M059J (cell line): ENCODE data around the gene EIF3K. TPM values are rescaled to one million over a fixed set of nuclear protein-coding genes. Genes with fewer than 3 reads are reported as not detected.
"Not testable (repeated sequence)": the region's sequence is repeated elsewhere in the genome, so short reads cannot be mapped to it uniquely, and the experiment has no call there.

ENCODE experiments used
- DNase-seq: peaks from one replicate; pipeline ENCODE4 v3.0.0-alpha.2; 2012; ENCODE audit warnings: low read depth
- total RNA-seq: library from RNA; depleted of rRNA; stranded (reverse); fragments of >200 nt; shearing (Covaris generic); gene quantifications from 2 replicates; pipeline ENCODE4 v1.2.3, GENCODE V29; 2014; rRNA removed

The EIF3K gene, protein sequence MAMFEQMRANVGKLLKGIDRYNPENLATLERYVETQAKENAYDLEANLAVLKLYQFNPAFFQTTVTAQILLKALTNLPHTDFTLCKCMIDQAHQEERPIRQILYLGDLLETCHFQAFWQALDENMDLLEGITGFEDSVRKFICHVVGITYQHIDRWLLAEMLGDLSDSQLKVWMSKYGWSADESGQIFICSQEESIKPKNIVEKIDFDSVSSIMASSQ
- total RNA-seq: 615 and 648 TPM in 2 replicates

- peak; percentile 98 for DNase-seq
Measured at GRCh38 chr19:38618590-38619360, at the start of gene EIF3K. TSS of gene EIF3K (plus strand) at chr19:38619188. CDS start at chr19:38619269, 81 bp downstream.

- no peak for DNase-seq
Measured at GRCh38 chr19:38569368-38569983, 49.5 kb upstream of the EIF3K start.

DNA sequence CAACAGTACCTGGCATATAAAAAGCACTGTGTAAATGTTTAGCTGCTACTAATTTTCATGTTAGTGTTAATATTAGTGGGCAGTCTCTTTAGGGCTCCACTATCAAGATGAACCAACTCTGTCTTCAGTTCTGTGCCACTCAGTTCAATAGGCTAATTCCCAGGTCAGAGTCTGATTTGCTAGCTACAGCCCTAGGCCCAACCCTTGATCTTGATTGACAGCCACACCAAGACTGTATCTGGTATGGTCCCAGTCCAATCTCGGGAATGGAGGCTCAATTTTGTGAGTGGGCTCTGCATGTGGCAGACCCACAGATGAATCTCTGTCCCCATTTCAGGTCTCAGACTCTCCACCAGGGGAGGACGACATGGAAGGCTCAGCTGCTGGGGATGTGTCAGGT lies 47.3 kb upstream of the EIF3K start:
- DNase-seq: no peak

DNA sequence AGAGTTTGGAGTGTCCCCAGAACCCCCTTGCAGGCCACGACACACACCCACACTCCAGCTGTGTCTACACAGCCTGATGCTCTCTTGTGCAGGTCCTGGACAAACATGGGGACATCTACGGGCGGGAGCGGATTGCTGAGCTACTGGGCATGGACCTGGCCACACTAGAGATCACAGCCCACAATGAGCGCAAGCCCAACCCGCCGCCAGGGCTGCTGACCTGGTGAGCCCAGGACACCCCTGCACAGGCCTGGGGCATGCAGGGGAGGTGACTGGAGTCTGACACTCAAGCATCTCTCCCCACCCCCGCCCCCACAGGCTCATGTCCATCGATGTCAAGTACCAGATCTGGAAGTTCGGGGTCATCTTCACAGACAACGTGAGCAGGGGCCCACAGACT lies 41.2 kb upstream of the EIF3K start:
- no peak for DNase-seq

- not testable (repeated sequence) for DNase-seq
Measured at GRCh38 chr19:38579304-38579703, 39.7 kb upstream of the EIF3K start.

GRCh38 chr19:38580080-38580479 lies 38.9 kb upstream of the EIF3K start:
- DNase-seq: no peak

DNA sequence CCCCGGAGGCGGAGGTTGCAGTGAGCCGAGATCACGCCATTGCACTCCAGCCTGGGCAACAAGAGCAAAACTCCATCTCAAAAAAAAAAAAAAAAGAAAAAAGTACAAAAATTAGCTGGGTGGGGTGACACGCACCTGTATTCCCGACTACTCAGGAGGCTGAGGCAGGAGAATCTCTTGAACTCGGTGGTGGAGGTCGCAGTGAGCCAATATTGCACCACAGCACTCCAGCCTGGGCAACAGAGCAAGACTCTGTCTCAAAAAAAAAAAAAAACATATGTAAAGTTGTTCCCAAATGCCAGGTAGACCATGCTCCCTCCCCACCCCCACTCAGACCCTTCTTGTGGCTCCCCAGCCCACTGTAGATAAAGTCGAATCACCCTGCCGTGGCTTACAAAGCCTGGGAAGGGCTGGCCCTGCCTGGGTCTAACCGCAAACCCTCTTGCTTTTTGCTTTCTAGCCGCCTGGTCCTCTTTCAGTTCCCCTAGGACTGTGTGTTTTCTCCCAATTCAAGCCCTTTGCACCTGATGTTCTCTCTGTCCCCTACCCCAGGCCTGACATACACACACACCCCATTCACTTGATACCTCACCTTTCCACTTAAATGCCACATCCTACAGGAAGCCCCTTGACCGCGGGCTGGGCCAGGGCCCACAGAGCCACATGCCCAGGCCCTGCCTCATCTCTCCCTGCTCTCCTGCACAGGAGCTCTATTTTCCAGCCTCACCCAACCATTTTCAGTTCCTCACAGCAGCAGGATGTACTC lies 35.6 kb upstream of the EIF3K start:
- no peak for DNase-seq

DNA sequence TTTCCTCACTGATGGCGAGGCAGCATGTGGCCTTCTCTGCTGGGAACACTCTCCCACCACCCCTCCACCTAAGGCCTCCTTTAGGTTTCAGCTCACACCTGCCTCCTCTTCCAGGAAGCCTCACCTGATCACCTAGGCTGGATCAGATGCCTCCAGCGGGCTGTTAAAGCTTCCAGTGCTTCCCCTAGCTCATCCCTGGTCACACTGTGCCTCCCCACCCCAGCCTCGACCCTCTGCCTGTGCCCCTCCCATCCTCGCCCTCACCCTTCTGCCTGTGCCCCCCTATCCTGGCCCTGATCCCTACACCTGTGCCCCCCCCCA lies 35.0 kb upstream of the EIF3K start:
- no peak for DNase-seq

DNA sequence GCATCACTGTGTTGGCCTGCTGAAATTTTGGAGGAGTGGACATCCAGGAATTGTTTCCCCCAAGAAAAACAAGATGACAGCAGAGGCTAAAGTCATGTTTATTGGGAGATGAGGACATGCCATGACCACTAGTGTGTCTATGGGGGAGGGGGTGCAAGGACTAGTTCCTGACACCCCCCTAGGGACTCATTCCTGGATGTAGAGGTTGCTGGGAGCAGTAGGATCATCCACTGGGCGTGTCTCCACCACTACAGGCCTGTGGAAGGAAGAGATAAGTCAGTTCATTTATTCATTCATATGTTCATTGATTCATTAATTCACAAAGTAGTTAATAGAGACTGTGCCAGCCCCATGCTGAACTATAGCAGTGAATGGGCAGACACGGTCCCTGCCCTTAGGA lies 31.4 kb upstream of the EIF3K start:
- no peak for DNase-seq

DNA sequence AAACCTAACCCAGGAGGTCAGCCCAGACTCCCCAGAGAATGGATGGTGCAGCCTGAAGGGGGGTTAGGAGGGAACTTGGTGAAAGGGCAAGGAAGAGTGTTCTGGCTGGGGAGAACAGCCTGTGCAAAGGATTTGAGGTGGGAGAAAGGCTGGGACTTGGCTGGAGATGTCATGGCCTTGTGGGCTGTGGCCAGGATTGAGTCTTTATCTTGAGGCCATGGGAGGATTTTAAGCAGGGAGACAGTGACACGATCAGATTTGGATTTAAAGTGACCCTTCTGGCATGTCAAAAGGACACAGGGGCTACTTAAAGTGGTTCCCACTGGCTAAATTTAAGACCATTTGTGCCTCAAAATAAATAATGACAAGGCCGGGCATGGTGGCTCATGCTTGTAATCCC lies 30.9 kb upstream of the EIF3K start:
- no peak for DNase-seq

DNA sequence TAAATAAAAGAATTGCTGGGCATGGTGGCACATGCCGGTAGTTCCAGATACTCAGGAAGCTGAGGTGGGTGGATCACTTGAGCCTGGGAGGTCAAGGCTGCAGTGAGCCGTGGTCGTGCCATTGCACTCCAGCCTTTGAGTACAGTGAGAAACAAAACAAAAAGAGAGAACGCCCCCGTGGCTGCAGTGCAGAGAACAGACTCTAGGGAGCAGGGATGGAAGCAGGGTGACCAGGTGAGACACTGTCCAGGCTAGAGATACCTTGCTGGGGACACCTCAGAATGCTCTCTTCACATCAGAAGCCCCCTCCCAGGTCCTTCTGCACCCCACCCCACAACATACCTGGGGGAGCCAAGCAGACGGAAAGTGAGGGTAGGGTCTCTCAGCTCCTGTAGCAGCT lies 26.0 kb upstream of the EIF3K start:
- no peak for DNase-seq

- no peak for DNase-seq
Measured at GRCh38 chr19:38596057-38596981, 22.7 kb upstream of the EIF3K start.

DNA sequence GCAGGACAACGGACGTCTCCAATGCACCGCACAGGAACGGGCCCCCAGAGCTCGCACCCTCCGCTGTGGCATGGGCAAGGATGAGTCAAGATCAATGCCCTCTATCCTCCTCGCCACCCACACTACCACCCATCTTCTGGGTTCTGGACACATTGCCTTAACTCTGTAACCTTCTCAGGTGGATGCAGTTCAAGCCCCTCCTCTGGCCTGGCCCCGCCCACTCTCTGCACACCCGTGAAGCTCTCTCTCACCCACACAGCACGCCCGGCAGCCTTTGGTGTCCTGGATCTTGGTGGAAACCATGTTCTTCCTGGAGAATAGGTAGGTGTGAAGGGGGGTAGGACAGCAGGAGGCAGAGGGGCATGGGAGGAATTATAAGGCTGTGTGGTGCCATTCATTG lies 21.9 kb upstream of the EIF3K start:
- DNase-seq: no peak

DNA sequence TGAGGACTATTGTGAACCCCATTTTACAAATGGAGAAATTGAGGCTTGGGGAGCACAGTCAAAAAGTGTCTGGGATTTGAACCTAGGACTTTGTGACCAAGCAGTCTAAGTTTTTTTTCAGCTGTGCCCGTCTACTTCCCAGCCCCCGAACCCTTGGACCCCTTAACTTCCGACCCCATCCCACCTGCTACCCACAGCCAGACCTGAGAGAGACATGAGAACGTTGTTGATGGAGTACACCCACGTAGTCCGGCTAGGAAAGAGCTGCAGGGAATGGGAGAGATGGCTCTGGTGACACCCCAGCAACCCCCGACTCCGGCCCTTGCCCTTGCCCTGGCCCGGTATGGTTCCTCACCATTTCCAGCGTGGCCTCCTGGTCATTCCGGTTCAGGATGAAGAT lies 19.3 kb upstream of the EIF3K start:
- DNase-seq: no peak

DNA sequence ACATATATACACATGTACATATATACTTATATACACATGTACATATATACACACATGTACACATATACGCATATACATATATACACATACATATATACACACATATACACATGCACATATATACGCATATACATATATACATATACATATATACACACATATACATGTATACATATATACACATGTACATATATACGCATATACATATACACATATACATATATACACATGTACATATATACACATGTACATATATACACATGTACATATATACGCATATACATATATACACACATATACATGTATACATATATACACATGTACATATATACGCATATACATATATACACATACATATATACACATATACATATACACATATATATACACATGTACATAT lies 16.1 kb upstream of the EIF3K start:
- not testable (repeated sequence) for DNase-seq

GRCh38 chr19:38606131-38606530 lies 12.9 kb upstream of the EIF3K start:
- no peak for DNase-seq

DNA sequence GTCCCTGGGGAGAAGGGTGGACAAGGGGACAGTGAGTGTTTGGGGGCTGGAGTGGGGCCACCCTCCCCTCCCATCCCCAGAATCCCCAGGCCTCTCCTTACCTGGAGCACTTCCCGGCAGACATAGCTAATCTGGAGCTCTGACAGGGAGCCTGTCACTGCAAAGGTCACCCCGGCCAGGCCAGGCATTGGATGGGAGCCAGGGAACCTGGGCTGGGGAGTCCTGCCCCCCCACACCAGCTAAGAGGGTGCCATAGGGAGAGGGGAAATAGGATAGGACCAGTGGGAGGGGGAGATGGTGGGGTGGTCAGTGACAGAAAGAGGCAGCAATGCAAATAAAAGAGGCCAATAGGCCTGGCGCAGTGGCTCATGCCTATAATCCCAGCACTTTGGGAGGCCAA lies 4.7 kb upstream of the EIF3K start:
- no peak for DNase-seq

DNA sequence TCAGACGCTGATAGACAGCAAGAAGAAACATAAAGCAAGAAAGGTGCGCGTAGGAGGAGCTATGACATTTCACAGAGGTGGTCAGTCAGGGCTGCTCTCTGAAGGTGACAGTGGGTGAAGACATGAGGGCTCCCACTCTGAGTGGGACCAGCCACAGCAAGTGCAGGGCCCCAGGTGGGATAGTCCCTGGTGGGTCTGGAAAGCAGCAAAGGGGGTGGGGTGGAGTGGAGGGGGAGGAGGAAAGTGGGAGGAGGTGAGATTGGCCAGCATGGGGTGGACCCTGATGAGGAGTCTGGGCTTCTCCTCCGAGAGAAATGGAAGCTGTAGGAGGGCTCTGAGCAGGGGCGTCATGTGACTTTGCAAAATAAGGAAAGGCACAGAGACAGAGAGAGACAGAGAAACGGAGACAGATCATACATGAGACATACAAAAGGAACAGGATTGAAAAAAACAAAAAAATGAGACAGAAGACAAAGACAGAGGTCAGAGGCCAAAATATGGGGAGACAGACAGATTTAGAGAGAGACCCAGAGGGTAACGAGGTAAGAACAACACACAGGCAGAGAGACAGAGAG lies 3.9 kb upstream of the EIF3K start:
- no peak for DNase-seq

- no peak for DNase-seq
Measured at GRCh38 chr19:38616265-38616664, 2.7 kb upstream of the EIF3K start.

DNA sequence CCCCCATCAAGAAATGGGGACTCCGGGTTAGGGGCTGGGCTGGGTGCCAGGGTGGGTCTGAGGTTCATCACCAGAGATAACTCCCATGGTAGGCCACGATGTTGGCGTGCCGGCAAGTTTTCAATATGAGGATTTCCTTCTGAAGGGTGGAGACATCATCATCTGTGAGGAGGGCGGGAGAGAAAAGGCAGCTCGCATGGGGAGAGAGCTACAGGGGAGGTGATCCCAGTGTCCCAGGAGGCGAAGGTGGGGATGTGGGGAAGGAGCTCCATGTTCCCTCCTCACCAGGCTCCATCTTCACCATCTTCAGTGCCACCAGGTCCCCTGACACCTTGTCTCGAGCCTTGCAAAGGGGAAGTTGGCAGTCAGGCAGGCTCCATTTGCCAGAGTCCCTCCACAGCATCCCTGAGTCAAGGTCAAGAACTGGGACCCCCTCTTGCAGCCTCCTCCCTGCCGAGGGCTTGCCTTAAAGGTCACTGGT lies 1.7 kb upstream of the EIF3K start:
- DNase-seq: no peak
